SK-N-SH treated with all-trans-retinoic acid at 6 μM for 48 hours (cell line): ENCODE data around the gene MARCKS.

Experiments
- ARNTL ChIP-seq: fragments of 450-650 bp; formaldehyde crosslinking; IDR thresholded peaks from 2 replicates; pipeline ENCODE4 v1.5.0; 2020; ENCODE audit warnings: low read depth, mild to moderate bottlenecking, moderate library complexity, borderline replicate concordance
- BACH2 ChIP-seq: fragments of 250-450 bp; sonication (Bioruptor Pico); IDR thresholded peaks from 2 replicates; pipeline ENCODE4 v1.9.0; 2021; ENCODE audit warnings: mild to moderate bottlenecking, borderline replicate concordance
- CSRNP3 ChIP-seq: fragments of 250-450 bp; sonication (Bioruptor Pico); IDR thresholded peaks from 2 replicates; pipeline ENCODE4 v1.5.1; 2021; ENCODE audit warnings: mild to moderate bottlenecking, moderate library complexity
- ESRRG ChIP-seq: fragments of 250-450 bp; sonication (Bioruptor Pico); IDR thresholded peaks from 2 replicates; pipeline ENCODE4 v1.6.1; 2021; ENCODE audit warnings: mild to moderate bottlenecking
- OSR1 ChIP-seq: fragments of 250-450 bp; sonication (Bioruptor Pico); IDR thresholded peaks from 2 replicates; pipeline ENCODE4 v1.8.0; 2022; ENCODE audit warnings: moderate library complexity, mild to moderate bottlenecking, inconsistent platforms
- PATZ1 ChIP-seq: fragments of 250-450 bp; sonication (Bioruptor Pico); IDR thresholded peaks from 2 replicates; pipeline ENCODE4 v1.8.0; 2020; ENCODE audit warnings: mild to moderate bottlenecking, moderate library complexity, borderline replicate concordance
- PPARA ChIP-seq: fragments of 250-450 bp; sonication (Bioruptor Pico); IDR thresholded peaks from 2 replicates; pipeline ENCODE4 v1.5.0; 2020; ENCODE audit warnings: mild to moderate bottlenecking, borderline replicate concordance
- RARB ChIP-seq: fragments of 250-450 bp; sonication (Bioruptor Pico); IDR thresholded peaks from 2 replicates; pipeline ENCODE4 v1.8.0; 2021; ENCODE audit warnings: mild to moderate bottlenecking, moderate library complexity
- SNAI2 ChIP-seq: fragments of 250-450 bp; sonication (Bioruptor Pico); IDR thresholded peaks from 2 replicates; pipeline ENCODE4 v1.5.0; 2020; ENCODE audit warnings: mild to moderate bottlenecking, moderate library complexity
- ZC3H10 ChIP-seq: fragments of 250-450 bp; sonication (Bioruptor Pico); IDR thresholded peaks from 2 replicates; pipeline ENCODE4 v1.5.1; 2021; ENCODE audit warnings: mild to moderate bottlenecking, moderate library complexity
- ZFP3 ChIP-seq: fragments of 250-450 bp; sonication (Bioruptor Pico); IDR thresholded peaks from 2 replicates; pipeline ENCODE4 v1.5.0; 2020; ENCODE audit warnings: mild to moderate bottlenecking, moderate library complexity
- ZFP30 ChIP-seq: fragments of 450-650 bp; formaldehyde crosslinking; IDR thresholded peaks from 2 replicates; pipeline ENCODE4 v1.5.0; 2022; ENCODE audit warnings: mild to moderate bottlenecking, moderate library complexity
- ZNF70 ChIP-seq: fragments of 450-650 bp; formaldehyde crosslinking; IDR thresholded peaks from 2 replicates; pipeline ENCODE4 v1.5.0; 2020; ENCODE audit warnings: mild to moderate bottlenecking, moderate library complexity

- no peak for TF ChIP-seq SNAI2 (CRISPR knock-in tag)
- no peak for TF ChIP-seq ESRRG
- TF ChIP-seq BACH2 (CRISPR knock-in tag) = no peak
- TF ChIP-seq RARB (CRISPR knock-in tag) = no peak
- no peak for TF ChIP-seq ZNF70 (CRISPR knock-in tag)
- TF ChIP-seq ZC3H10 (CRISPR knock-in tag) = no peak
- peak; percentile 39; the same call in 1 of the 2 replicates for TF ChIP-seq PATZ1 (CRISPR knock-in tag)
- TF ChIP-seq ZFP3 (CRISPR knock-in tag) = no peak
- no peak for TF ChIP-seq ZFP30 (CRISPR knock-in tag)
- TF ChIP-seq OSR1 (CRISPR knock-in tag) = no peak
- TF ChIP-seq CSRNP3 (CRISPR knock-in tag) = no peak
- TF ChIP-seq ARNTL (CRISPR knock-in tag) = no peak
- no peak for TF ChIP-seq PPARA (CRISPR knock-in tag)
Observed at GRCh38 chr6:113857556-113858479, 673 bp downstream of the MARCKS start.
